HFF-Myc (cell line): ENCODE measurements around the gene LRRC8A.
"Not testable (repeated sequence)": the region's sequence is repeated elsewhere in the genome, so short reads cannot be mapped to it uniquely, and the experiment has no call there.

Experiments used
- DNase-seq: peaks from one replicate; pipeline ENCODE4 v3.0.0-alpha.2; 2011; ENCODE audit warnings: low read depth; ENCODE audit errors: extremely low read depth
- H3K4me3 ChIP-seq: replicated peaks from 2 replicates; pipeline ENCODE4 v1.5.1; 2011; ENCODE audit warnings: low read depth, mild to moderate bottlenecking, control low read depth, low read length
- TF ChIP-seq, protein P1 (sequence below): IDR thresholded peaks from 2 replicates; pipeline ENCODE4 v1.5.1; 2012; ENCODE audit warnings: mild to moderate bottlenecking, low read depth, low read length, control low read depth; ENCODE audit errors: missing control alignments

Gene LRRC8A

DNA sequence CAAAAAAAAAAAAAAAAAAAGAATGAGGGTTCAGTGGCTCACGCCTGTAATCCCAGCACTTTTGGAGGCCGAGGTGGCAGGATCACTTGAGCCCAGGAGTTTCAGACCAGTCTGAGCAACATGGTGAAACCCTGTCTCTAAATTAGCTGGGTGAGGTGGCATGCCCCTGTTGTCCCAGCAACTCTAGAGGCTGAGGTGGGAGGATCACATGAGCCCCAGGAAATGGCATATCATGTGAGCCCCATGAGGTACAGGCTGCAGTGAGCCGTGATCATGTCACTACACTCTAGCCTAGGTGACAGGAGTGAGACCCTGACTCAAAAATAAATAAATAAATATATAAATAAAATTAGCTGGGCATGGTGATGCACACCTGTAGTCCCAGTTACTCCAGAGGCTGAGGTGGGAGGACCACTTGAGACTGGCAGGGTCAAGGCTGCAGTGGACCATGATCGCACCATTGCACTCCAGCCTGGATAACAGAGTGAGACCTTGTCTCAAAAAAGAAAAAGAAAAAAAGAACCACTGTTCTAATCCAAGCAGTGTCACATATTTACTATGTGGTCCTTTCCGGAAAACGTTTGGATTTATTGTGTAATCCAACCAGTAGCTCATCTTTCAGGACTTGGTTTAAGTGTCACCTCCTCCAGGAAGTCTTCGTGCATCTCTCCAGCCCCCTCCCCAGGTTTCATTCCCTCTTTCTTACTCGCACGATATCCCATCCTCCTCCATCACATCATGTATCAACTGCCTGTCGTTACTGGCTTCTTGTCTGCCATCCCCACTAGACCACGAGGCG is 40.0 kb upstream of the LRRC8A start:
- no peak for DNase-seq
- TF ChIP-seq, protein P1, sequence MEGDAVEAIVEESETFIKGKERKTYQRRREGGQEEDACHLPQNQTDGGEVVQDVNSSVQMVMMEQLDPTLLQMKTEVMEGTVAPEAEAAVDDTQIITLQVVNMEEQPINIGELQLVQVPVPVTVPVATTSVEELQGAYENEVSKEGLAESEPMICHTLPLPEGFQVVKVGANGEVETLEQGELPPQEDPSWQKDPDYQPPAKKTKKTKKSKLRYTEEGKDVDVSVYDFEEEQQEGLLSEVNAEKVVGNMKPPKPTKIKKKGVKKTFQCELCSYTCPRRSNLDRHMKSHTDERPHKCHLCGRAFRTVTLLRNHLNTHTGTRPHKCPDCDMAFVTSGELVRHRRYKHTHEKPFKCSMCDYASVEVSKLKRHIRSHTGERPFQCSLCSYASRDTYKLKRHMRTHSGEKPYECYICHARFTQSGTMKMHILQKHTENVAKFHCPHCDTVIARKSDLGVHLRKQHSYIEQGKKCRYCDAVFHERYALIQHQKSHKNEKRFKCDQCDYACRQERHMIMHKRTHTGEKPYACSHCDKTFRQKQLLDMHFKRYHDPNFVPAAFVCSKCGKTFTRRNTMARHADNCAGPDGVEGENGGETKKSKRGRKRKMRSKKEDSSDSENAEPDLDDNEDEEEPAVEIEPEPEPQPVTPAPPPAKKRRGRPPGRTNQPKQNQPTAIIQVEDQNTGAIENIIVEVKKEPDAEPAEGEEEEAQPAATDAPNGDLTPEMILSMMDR: no peak

DNA sequence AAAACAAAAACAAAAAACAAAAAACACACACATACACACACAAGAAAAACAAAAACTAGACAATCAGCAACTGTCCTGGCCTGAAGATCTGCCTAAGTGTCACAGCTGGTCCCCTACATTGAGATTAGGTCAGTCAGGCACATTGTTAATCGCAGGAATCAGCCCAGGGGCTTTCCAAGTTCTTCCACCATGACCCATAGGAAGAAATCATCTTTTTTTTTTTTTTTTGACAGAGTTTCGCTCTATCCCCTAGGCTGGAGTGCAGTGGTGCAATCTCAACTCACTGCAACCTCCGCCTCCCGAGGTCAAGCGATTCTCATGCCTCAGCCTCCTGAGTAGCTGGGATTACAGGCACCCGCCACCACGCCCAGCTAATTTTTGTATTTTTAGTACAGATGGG is 38.8 kb upstream of the LRRC8A start:
- DNase-seq, H3K4me3 ChIP-seq: not testable (repeated sequence)

More for the DNA sequence above, 40.0 kb upstream of the LRRC8A start:
- H3K4me3 ChIP-seq: no peak overlapping the region

DNA sequence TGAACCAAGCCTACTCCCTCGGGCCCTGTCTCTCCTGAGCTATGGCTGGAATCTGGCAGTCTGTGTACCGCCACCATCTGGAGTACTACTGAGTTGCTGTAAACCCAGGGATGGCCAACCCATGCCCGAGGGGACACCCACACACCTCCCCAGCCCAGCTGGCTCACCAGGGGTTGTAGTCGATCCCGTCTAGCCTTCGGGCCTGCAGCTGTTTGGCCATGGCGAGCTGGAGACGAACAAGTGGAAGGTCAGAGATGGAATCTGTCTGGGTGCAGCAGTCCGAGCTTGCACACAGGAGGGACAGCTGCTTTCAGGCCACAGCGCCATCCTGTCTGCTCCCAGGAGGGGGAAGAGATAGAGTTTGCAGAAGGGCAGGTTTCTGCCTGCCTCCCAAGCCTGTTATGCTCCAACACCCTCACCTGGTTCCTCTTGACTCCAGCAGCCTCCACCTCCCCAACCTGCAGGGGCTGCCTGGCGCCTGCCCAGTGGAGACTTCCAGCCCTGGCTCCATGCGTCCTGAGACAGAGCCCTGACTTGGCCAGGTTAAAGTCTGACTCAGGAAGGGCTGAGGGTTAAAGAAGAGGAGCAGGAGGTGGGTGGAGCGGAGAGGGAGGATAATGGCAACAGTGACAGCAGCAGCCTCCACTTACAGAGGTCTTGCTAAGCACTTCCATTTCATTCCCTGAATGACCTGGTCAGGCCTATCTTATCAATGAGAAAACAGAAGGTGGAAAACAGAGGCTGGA is 36.6 kb upstream of the LRRC8A start:
- TF ChIP-seq, protein P1: no peak
- no peak for DNase-seq
- no peak overlapping the region for H3K4me3 ChIP-seq

DNA sequence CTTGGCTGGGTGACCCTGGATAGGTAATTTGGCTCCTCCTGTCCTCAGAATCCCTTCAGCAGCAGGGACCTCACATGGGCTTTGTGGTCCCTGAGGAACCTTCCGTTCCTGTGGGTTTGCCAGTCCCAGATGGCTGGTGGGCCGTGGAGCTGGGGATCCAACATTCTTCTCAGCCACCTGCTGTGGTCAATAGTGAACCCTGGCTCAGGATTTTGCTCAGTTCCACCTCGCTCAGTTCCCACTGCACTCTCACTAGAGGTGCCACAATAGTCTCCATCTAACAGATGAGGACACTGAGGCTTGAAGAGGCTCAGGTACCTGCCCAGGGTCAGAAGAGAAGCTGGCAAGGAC is 35.3 kb upstream of the LRRC8A start:
- DNase-seq: no peak
- TF ChIP-seq, protein P1: no peak
- no peak overlapping the region for H3K4me3 ChIP-seq

DNA sequence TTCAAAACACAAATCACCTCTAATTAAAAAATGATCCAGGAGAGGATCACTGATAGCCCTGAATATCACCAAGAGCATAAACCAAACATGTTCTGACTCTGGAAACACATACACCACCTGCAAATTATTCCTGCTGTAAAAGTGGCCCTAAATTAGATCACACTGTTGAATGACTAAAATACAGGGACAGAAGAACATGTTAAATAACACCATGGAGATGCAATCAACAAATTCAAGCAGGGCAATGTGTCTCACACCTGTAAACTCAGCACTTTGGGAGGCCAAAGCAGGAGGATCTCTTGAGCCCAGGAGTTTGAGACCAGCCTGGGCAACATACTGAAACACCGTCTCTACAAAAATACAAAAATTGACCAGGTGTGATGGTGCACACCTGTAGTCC is 34.1 kb upstream of the LRRC8A start:
- H3K4me3 ChIP-seq: no peak overlapping the region
- DNase-seq: no peak
- TF ChIP-seq, protein P1: no peak

DNA sequence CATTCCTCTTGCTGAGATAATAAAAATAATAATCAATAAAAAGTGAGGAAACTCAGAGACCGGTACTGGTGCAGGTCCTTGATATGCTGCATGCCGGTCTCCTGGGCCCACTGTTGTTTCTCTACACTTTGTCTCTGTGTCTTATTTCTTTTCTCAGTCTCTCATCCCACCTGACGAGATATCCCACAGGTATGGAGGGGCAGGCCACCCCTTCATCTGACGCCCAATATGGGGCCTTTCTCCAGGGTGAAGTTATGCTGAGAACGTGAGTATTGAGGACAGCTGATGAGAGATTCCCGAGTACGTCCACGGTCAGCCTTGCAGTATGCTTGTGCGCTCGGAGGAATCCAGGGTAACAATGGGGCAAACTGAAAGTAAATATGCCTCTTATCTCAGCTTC is 30.9 kb upstream of the LRRC8A start:
- not testable (repeated sequence) for H3K4me3 ChIP-seq, DNase-seq

DNA sequence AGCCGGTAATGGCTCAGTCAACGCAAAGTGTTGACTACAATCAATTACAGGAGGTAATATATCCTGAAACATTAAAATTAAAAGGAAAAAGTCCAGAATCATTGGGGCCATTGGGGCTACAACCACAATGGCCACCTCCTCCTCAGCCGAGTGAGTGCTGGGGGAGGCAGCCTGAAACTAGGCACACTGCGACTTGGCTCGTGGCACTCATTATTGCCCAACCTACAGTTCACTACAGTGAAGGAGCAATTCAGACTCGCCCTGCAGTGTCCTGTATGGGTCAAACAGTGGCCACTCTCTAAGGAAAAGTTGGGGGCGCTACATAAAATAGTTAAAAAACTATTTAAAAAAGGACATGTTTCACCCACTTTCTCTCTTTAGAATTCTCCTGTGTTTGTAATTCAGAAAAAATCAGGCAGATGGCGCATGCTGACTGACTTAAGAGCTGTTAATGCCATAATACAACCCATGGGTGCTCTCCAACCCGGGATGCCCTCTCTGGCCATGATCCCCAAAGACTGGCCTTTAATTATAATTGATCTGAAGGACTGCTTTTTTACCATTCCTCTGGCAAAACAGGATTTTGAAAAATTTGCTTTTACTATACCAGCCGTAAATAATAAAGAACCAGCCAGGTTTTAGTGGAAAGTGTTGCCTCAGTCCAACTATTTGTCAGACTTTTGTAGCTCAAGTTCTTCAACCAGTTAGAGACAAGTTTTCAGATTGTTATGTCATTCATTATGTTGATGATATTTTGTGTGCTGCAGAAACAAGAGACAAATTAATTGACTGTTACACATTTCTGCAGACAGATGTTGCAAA is 29.9 kb upstream of the LRRC8A start:
- H3K4me3 ChIP-seq, DNase-seq: not testable (repeated sequence)

DNA sequence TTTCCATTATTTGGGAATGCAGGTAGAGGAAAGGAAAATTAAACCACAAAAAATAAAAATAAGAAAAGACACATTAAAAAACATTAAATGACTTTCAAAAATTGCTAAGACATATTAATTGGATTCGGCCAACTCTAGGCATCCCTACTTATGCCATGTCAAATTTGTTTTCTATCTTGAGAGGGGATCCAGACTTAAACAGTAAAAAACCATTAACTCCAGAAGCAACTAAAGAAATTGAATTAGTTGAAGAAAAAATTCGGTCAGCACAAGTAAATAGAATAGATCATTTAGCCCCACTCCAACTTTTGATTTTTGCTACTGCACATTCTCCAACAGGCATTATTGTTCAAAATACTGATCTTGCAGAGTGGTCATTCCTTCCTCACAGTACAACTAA is 29.3 kb upstream of the LRRC8A start:
- not testable (repeated sequence) for H3K4me3 ChIP-seq, DNase-seq

DNA sequence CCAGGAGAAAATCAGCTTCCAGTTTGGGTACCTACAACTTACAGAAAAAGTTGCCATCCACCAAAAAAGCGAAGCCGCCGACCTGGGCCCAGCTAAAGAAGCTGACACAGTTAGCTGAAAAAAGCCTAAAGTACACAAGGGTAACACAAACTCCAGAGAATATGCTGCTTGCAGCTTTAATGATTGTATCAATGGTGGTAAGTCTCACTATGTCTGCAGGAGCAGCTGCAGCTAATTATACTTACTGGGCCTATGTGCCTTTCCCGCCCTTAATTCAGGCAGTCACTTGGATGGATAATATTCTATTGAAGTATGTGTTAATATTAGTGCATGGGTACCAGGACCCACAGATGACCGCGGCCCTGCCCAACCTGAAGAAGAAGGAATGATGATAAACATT is 27.5 kb upstream of the LRRC8A start:
- H3K4me3 ChIP-seq, DNase-seq: not testable (repeated sequence)

DNA sequence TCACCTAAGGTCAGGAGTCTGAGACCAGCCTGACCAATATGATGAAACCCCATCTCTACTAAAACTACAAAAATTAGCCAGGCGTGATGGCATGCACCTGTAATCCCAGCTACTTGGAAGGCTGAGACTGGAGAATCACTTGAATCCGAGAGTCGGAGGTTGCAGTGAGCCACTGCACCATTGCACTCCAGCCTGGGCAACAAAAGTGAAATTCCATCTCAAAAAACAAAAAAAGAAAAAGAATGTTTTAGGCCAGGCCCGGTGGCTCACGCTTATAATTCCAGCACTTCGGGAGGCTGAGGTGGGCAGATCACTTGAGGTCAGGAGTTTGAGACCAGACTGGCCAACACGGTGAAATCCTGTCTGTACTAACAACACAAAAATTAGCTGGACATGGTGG is 23.5 kb upstream of the LRRC8A start:
- not testable (repeated sequence) for DNase-seq, H3K4me3 ChIP-seq
